Measurements from ENCODE around the gene PLA2G3. TPM values are rescaled to one million over a fixed set of nuclear protein-coding genes. Genes with fewer than 3 reads are reported as not detected.

The PLA2G3 gene, protein sequence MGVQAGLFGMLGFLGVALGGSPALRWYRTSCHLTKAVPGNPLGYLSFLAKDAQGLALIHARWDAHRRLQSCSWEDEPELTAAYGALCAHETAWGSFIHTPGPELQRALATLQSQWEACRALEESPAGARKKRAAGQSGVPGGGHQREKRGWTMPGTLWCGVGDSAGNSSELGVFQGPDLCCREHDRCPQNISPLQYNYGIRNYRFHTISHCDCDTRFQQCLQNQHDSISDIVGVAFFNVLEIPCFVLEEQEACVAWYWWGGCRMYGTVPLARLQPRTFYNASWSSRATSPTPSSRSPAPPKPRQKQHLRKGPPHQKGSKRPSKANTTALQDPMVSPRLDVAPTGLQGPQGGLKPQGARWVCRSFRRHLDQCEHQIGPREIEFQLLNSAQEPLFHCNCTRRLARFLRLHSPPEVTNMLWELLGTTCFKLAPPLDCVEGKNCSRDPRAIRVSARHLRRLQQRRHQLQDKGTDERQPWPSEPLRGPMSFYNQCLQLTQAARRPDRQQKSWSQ
- 1.3 TPM for total RNA-seq (ENCODE audit: unreplicated experiment)
- long read RNA-seq: 0 reads

DNA sequence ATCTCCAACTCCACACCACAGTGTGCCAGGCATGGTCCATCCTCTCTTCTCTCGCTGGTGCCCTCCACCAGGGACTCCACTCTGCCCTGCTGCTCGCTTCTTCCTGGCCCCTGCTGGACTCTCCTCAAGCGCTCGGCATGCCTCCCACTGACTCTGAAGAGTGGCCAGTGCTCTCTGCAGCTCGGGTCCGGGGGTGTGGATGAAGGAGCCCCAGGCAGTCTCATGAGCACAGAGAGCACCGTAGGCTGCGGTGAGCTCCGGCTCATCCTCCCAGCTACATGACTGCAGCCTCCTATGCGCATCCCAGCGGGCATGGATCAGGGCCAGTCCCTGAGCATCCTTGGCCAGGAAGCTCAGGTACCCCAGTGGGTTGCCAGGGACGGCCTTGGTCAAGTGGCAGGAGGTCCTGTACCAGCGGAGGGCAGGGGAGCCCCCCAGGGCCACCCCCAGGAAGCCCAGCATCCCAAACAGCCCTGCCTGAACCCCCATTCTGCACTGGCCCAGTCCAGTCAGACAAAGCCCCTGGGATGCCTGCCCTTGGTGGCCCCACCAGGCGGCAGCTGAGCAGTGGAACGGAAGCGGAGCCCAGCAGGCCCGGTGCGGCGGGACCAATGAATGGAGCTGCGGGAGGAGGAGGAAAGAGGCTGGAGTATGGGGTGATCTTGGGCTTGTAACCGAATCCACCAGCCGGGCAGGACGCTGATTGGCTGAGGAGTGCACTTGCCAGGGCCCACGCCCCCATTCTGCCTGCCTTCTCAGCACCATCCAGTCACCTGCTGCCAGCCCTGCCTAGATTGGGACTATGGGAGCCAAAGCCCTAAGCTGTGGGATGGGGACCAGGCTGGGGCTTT lies at the start of gene PLA2G3:
Gene PLA2G3, minus strand, starts transcription at position 643 of the 851 bp plus-strand sequence. Its CDS starts 154 bp downstream, at position 489.
- H3K27ac Mint-ChIP-seq (ENCODE audit: unreplicated experiment): no peak within 1 kb of the TSS
- peaks cover 2% of the 10 kb centered on the region for H3K9me3 Mint-ChIP-seq (ENCODE audit: unreplicated experiment)
- H3K4me3 Mint-ChIP-seq (ENCODE audit: unreplicated experiment): peak within 1 kb of the TSS; percentile 15
- peak; percentile 49 for DNase-seq
- TF ChIP-seq CTCF (IDR thresholded peaks at IDR 0.05; ENCODE audit: partially characterized antibody, unreplicated experiment): no peak
- H3K4me1 Mint-ChIP-seq (ENCODE audit: low read depth, unreplicated experiment): peaks cover 2% of the 10 kb centered on the region
- no peaks in the 10 kb centered on the region for H3K36me3 Mint-ChIP-seq (ENCODE audit: unreplicated experiment)
- peaks cover 5% of the 10 kb centered on the region for H3K27me3 Mint-ChIP-seq (ENCODE audit: unreplicated experiment)

DNA sequence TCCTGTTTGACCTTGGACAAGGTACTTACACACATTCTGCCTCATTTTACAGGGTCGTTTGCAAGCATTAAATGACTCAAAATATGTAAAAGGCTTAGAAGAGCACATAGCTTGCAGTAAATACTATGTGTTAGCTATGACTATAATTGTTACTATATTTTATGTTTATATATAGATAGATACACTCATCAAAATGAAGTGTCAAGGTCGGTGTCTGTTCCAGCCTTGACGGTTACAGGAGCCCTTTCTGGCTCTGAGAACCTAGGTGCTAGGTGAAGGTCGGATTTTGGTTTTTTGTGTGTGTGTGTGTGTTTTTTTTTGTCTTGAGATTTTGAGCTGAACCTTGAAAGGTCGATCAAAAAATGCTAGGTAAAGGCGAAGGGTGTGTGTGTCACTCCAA lies 47.3 kb upstream of the PLA2G3 start:
- Mint-ChIP-seq H3K36me3 (ENCODE audit: unreplicated experiment) (peaks cover 6% of the 10 kb centered on the region), H3K27me3 (ENCODE audit: unreplicated experiment) (peaks cover 4% of the 10 kb centered on the region), H3K9me3 (ENCODE audit: unreplicated experiment) (peaks cover 3% of the 10 kb centered on the region), H3K4me1 (ENCODE audit: low read depth, unreplicated experiment) (peaks cover 9% of the 10 kb centered on the region), H3K4me3 (ENCODE audit: unreplicated experiment) (no peak overlapping the region), H3K27ac (ENCODE audit: unreplicated experiment) (no peak overlapping the region)
- TF ChIP-seq CTCF (IDR thresholded peaks at IDR 0.05; ENCODE audit: partially characterized antibody, unreplicated experiment): no peak
- no peak for DNase-seq

DNA sequence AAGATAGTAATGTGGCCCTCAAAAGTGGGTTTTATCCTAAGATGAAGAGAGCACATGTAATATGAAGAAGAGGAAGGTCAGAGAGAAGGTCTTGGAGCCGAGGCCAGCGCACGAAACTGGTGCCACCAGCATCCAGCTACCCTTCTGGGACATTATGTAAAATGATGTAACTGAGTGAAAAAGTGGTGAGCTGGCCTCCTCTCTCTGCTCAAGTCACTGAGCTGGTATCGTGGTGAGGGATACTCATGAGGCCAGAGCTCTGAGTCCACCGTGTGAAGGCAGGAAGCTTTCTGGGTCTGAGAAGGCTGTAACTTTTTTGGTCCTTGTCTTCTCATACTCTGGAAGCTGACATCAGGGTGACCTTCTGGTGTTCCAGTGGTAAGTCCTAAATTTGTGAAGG lies 44.7 kb upstream of the PLA2G3 start:
- TF ChIP-seq CTCF (IDR thresholded peaks at IDR 0.05; ENCODE audit: partially characterized antibody, unreplicated experiment): no peak
- Mint-ChIP-seq H3K27ac (ENCODE audit: unreplicated experiment) (no peak overlapping the region), H3K4me1 (ENCODE audit: low read depth, unreplicated experiment) (no peaks in the 10 kb centered on the region), H3K27me3 (ENCODE audit: unreplicated experiment) (peaks cover 4% of the 10 kb centered on the region), H3K4me3 (ENCODE audit: unreplicated experiment) (no peak overlapping the region), H3K36me3 (ENCODE audit: unreplicated experiment) (peaks cover 11% of the 10 kb centered on the region), H3K9me3 (ENCODE audit: unreplicated experiment) (peaks cover 3% of the 10 kb centered on the region)
- DNase-seq: no peak

DNA sequence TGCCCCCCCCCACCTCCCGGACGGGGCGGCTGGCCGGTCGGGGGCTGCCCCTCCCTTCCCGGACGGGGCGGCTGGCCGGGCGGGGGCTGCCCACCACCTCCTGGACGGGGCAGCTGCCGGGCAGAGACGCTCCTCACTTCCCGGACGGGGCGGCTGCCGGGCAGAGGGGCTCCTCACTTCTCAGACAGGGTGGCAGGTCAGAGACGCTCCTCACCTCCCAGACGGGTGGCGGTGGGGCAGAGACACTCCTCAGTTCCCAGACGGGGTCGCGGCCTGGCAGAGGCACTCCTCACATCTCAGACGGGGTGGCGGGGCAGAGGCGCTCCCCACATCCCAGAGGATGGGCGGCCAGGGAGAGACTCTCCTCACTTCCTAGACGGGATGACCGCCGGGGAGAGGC lies 43.7 kb upstream of the PLA2G3 start:
- no peaks in the 10 kb centered on the region for H3K4me1 Mint-ChIP-seq (ENCODE audit: low read depth, unreplicated experiment)
- peaks cover 4% of the 10 kb centered on the region for H3K27me3 Mint-ChIP-seq (ENCODE audit: unreplicated experiment)
- H3K36me3 Mint-ChIP-seq (ENCODE audit: unreplicated experiment): peaks cover 11% of the 10 kb centered on the region
- peak; percentile 27 for DNase-seq
- peaks cover 3% of the 10 kb centered on the region for H3K9me3 Mint-ChIP-seq (ENCODE audit: unreplicated experiment)
- H3K4me3 Mint-ChIP-seq (ENCODE audit: unreplicated experiment): no peak overlapping the region
- no peak for TF ChIP-seq CTCF (IDR thresholded peaks at IDR 0.05; ENCODE audit: partially characterized antibody, unreplicated experiment)
- H3K27ac Mint-ChIP-seq (ENCODE audit: unreplicated experiment): no peak overlapping the region
